Transverse colon (tissue), 4 donors: ENCODE data around the gene MGAT4A.

Experiments used
- CTCF ChIP-seq, 5 experiments: fragments of 200-600 bp in 3 of 5; fragments of 450-650 bp in 2 of 5; sonication (generic) in 3 of 5; IDR thresholded peaks; 1 replicate in 2 of 5; 2 replicates in 3 of 5; pipeline ENCODE4 v1.5.1; 2016 to 2017; ENCODE audit warnings: antibody characterized with exemption in 5 of 5, inconsistent platforms in 3 of 5, mild to moderate bottlenecking in 2 of 5, moderate library complexity in 1 of 5
- EP300 ChIP-seq: sonication (generic); formaldehyde crosslinking; IDR thresholded peaks from one replicate; pipeline ENCODE4 v1.6.1; 2017; ENCODE audit warnings: antibody characterized with exemption, low read depth
- POLR2AphosphoS5 ChIP-seq, 3 donors: sonication (generic); formaldehyde crosslinking; IDR thresholded peaks; one replicate each; pipeline ENCODE4 v1.6.1; 2016; ENCODE audit warnings: antibody characterized with exemption in 3 of 3

GRCh38 chr2:98753801-98754200 lies 22.9 kb upstream of the MGAT4A start:
- TF ChIP-seq CTCF (IDR thresholded peaks at IDR 0.05): no peak
- no peak for TF ChIP-seq EP300
- no peak for TF ChIP-seq POLR2AphosphoS5 (IDR thresholded peaks at IDR 0.05)
